HFF-Myc (cell line): ENCODE results near the gene HOXD9.

ENCODE experiments used
- DNase-seq: peaks from one replicate; pipeline ENCODE4 v3.0.0-alpha.2; 2011; ENCODE audit warnings: low read depth; ENCODE audit errors: extremely low read depth
- H3K4me3 ChIP-seq: replicated peaks from 2 replicates; pipeline ENCODE4 v1.5.1; 2011; ENCODE audit warnings: low read depth, mild to moderate bottlenecking, control low read depth, low read length
- CTCF ChIP-seq: IDR thresholded peaks from 2 replicates; pipeline ENCODE4 v1.5.1; 2012; ENCODE audit warnings: mild to moderate bottlenecking, low read depth, low read length, control low read depth; ENCODE audit errors: missing control alignments

Gene HOXD9

GRCh38 chr2:176128172-176128981 is 5.9 kb downstream of the HOXD9 start:
- TF ChIP-seq CTCF, result no peak
- DNase-seq, result no peak
- no peak overlapping the region for H3K4me3 ChIP-seq

GRCh38 chr2:176128982-176129796 is 6.7 kb downstream of the HOXD9 start, which contains the start of gene HOXD8:
Gene HOXD8 (plus strand): TSS chr2:176129705. CDS start chr2:176130367, 662 bp downstream.
- H3K4me3 ChIP-seq, result 0 out of 2 replicates have a peak within 1 kb of the TSS, but pooled peaks have one; percentile 11
- TF ChIP-seq CTCF, result no peak
- DNase-seq, result no peak

- no peak for DNase-seq
- TF ChIP-seq CTCF, result no peak
- H3K4me3 ChIP-seq, result 0 out of 2 replicates have a peak overlapping the region, but pooled peaks have one; percentile 11
These were observed 7.3 kb downstream of the HOXD9 start for GRCh38 chr2:176129813-176130146.

- no peak overlapping the region for H3K4me3 ChIP-seq
These were observed 7.8 kb downstream of the HOXD9 start for GRCh38 chr2:176130147-176130956.

GRCh38 chr2:176130957-176131847 is 8.7 kb downstream of the HOXD9 start:
- no peak overlapping the region for H3K4me3 ChIP-seq

More at GRCh38 chr2:176130147-176130956, 7.8 kb downstream of the HOXD9 start:
- DNase-seq, result no peak
- no peak for TF ChIP-seq CTCF

More at GRCh38 chr2:176130957-176131847, 8.7 kb downstream of the HOXD9 start:
- TF ChIP-seq CTCF, result no peak
- DNase-seq, result no peak
